ENCODE results near the gene KIF21A.

Gene KIF21A

DNA sequence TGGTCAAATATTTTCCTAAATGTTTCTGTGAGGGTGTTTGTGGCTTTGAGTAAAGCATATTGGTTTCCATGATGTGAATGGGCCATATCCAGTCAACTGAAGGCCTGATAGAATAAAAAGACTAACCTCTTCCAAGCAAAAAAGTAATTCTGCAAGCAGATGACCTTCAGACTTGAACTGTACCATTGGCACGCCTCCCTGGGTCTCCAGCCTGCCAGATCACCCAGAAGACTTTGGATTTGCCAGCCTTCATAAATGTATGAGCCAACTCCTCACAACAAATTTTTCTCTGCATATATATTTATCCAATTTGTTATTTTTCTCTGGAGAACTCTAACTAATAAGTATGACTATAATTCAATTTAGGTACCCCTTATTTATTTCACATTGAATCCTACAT lies 190.3 kb downstream of the KIF21A start:
- DNase-seq: no peak
